Esophagus muscularis mucosa (tissue), 3 donors: ENCODE data around the gene HAX1.

Experiments used
- POLR2A ChIP-seq: fragments of 450-650 bp; IDR thresholded peaks from one replicate; pipeline ENCODE4 v1.6.1; 2017; ENCODE audit warnings: antibody characterized with exemption, moderate library complexity, mild to moderate bottlenecking, low read depth
- TF ChIP-seq, protein P1 (sequence below), 3 experiments: fragments of 200-600 bp in 2 of 3; fragments of 450-650 bp in 1 of 3; sonication (generic) in 2 of 3; IDR thresholded peaks; one replicate each; pipeline ENCODE4 v1.5.1; 2017 to 2019; ENCODE audit warnings: antibody characterized with exemption in 3 of 3, mild to moderate bottlenecking in 2 of 3, moderate library complexity in 1 of 3

GRCh38 chr1:154316704-154317103, 44.3 kb downstream of the HAX1 start:
- TF ChIP-seq, protein P1, sequence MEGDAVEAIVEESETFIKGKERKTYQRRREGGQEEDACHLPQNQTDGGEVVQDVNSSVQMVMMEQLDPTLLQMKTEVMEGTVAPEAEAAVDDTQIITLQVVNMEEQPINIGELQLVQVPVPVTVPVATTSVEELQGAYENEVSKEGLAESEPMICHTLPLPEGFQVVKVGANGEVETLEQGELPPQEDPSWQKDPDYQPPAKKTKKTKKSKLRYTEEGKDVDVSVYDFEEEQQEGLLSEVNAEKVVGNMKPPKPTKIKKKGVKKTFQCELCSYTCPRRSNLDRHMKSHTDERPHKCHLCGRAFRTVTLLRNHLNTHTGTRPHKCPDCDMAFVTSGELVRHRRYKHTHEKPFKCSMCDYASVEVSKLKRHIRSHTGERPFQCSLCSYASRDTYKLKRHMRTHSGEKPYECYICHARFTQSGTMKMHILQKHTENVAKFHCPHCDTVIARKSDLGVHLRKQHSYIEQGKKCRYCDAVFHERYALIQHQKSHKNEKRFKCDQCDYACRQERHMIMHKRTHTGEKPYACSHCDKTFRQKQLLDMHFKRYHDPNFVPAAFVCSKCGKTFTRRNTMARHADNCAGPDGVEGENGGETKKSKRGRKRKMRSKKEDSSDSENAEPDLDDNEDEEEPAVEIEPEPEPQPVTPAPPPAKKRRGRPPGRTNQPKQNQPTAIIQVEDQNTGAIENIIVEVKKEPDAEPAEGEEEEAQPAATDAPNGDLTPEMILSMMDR (IDR thresholded peaks at IDR 0.05), result no peak
- TF ChIP-seq POLR2A, result no peak
